ENCODE measurements around the gene IGF2BP2. TPM values are rescaled to one million over a fixed set of nuclear protein-coding genes. Genes with fewer than 3 reads are reported as not detected.
"Not testable (repeated sequence)": the region's sequence is repeated elsewhere in the genome, so short reads cannot be mapped to it uniquely, and the experiment has no call there.

The IGF2BP2 gene
- total RNA-seq, 4 donors from 2014 or later = 3.9 to 13.5 (median 8.1) TPM

GRCh38 chr3:185843126-185843525, 18.3 kb upstream of the IGF2BP2 start:
- WGBS, 2 donors (ENCODE audit: low coverage in 1 of 2) = 85% methylated on average over 3 of the region's 3 CpGs; no CpG with 5 or more reads in 1 of the 2 donors
- TF ChIP-seq POLR2A (IDR thresholded peaks at IDR 0.05) (no peak), CTCF (IDR thresholded peaks at IDR 0.05) (no peak), POLR2AphosphoS5 (IDR thresholded peaks at IDR 0.05) (no peak), EP300 (IDR thresholded peaks at IDR 0.05) (no peak)

GRCh38 chr3:185842241-185842640, 17.4 kb upstream of the IGF2BP2 start:
- Histone ChIP-seq H3K36me3 (no peaks in the 10 kb centered on the region), H3K9me3 (no peaks in the 10 kb centered on the region), H3K4me3 (no peak overlapping the region), H3K4me1 (no peaks in the 10 kb centered on the region), H3K27me3 (peaks cover 20% of the 10 kb centered on the region), H3K27ac (no peak overlapping the region)
- no peak for TF ChIP-seq POLR2A (IDR thresholded peaks at IDR 0.05)
- no peak for TF ChIP-seq EP300 (IDR thresholded peaks at IDR 0.05)
- TF ChIP-seq CTCF (IDR thresholded peaks at IDR 0.05) = no peak
- no peak for TF ChIP-seq POLR2AphosphoS5 (IDR thresholded peaks at IDR 0.05)
- 83 to 88% methylated on average over 4 of the region's 4 CpGs for WGBS, 2 donors (ENCODE audit: low coverage in 1 of 2)
- no peak for ATAC-seq

More at GRCh38 chr3:185843126-185843525, 18.3 kb upstream of the IGF2BP2 start:
- Histone ChIP-seq H3K9me3 (no peaks in the 10 kb centered on the region), H3K36me3 (no peaks in the 10 kb centered on the region), H3K27me3 (peaks cover 20% of the 10 kb centered on the region), H3K27ac (no peak overlapping the region), H3K4me3 (no peak overlapping the region), H3K4me1 (no peaks in the 10 kb centered on the region)
- no peak for ATAC-seq

- not testable (repeated sequence) for H3K9me3 ChIP-seq, H3K36me3 ChIP-seq, H3K4me1 ChIP-seq, H3K27ac ChIP-seq, H3K4me3 ChIP-seq, ATAC-seq
- peaks cover 12% of the 10 kb centered on the region for H3K27me3 ChIP-seq
- 94 to 100% methylated on average over 3 to 4 of the region's 4 CpGs for WGBS, 2 donors (ENCODE audit: low coverage in 1 of 2)
These were observed 13.7 kb upstream of the IGF2BP2 start for GRCh38 chr3:185838417-185838989.

- Histone ChIP-seq H3K27ac (no peak overlapping the region), H3K9me3 (no peaks in the 10 kb centered on the region), H3K36me3 (no peaks in the 10 kb centered on the region), H3K4me3 (no peak overlapping the region), H3K27me3 (peaks cover 12% of the 10 kb centered on the region), H3K4me1 (no peaks in the 10 kb centered on the region)
- ATAC-seq = no peak
- 39 to 48% methylated on average over 3 of the region's 3 CpGs for WGBS, 2 donors (ENCODE audit: low coverage in 1 of 2)
- TF ChIP-seq POLR2A (IDR thresholded peaks at IDR 0.05) = no peak
- TF ChIP-seq POLR2AphosphoS5 (IDR thresholded peaks at IDR 0.05) = no peak
- no peak for TF ChIP-seq CTCF (IDR thresholded peaks at IDR 0.05)
- no peak for TF ChIP-seq EP300 (IDR thresholded peaks at IDR 0.05)
These were observed 12.6 kb upstream of the IGF2BP2 start for GRCh38 chr3:185837414-185837813.

- Histone ChIP-seq H3K4me3 (no peak overlapping the region), H3K4me1 (no peaks in the 10 kb centered on the region), H3K36me3 (no peaks in the 10 kb centered on the region), H3K27ac (no peak overlapping the region), H3K9me3 (no peaks in the 10 kb centered on the region), H3K27me3 (peaks cover 31% of the 10 kb centered on the region)
- TF ChIP-seq CTCF (IDR thresholded peaks at IDR 0.05) (no peak), EP300 (IDR thresholded peaks at IDR 0.05) (no peak), POLR2AphosphoS5 (IDR thresholded peaks at IDR 0.05) (no peak), POLR2A (IDR thresholded peaks at IDR 0.05) (no peak)
- ATAC-seq = no peak
These were observed 7.1 kb upstream of the IGF2BP2 start for GRCh38 chr3:185831990-185832389.
